Thyroid gland (tissue), 4 donors: ENCODE results near the gene F11R.

Experiments used
- CTCF ChIP-seq, 6 experiments: fragments of 200-600 bp in 3 of 6; fragments of 450-650 bp in 3 of 6; sonication (generic) in 3 of 6; IDR thresholded peaks; one replicate each; pipeline ENCODE4 v1.5.1; 2016 to 2019; ENCODE audit warnings: antibody characterized with exemption in 6 of 6, mild to moderate bottlenecking in 2 of 6, inconsistent platforms in 1 of 6, moderate library complexity in 1 of 6
- POLR2A ChIP-seq, 2 donors: fragments of 450-650 bp; IDR thresholded peaks; one replicate each; pipeline ENCODE4 v1.6.1; 2017; ENCODE audit warnings: antibody characterized with exemption in 2 of 2, mild to moderate bottlenecking in 2 of 2, moderate library complexity in 1 of 2

GRCh38 chr1:161052899-161053298, 31.9 kb upstream of the F11R start:
- TF ChIP-seq POLR2A (IDR thresholded peaks at IDR 0.05): no peak
- no peak for TF ChIP-seq CTCF (IDR thresholded peaks at IDR 0.05)
